K562 treated with DMSO at 1 percent for 24 hours (cell line): Measurements from ENCODE around the gene CA12. TPM values are rescaled to one million over a fixed set of nuclear protein-coding genes. Genes with fewer than 3 reads are reported as not detected.

Experiments used
- total RNA-seq: library from RNA; unstranded; fragments of 300-600 nt; gene quantifications from 2 replicates; pipeline ENCODE4 v1.2.3, GENCODE V29; 2022; ENCODE audit warnings: low read depth; ENCODE audit not compliant: insufficient read depth

CA12 gene
- 0.80 and 2.4 TPM in 2 replicates for total RNA-seq

GRCh38 chr15:63381301-63382204 lies at the start of gene CA12:
CA12 (minus strand) TSS chr15:63381846; CDS start chr15:63381720, 126 bp downstream.

GRCh38 chr15:63277038-63277892 lies 104.4 kb downstream of the CA12 start, which contains the start of gene APH1B:
APH1B (plus strand) TSS chr15:63277605; CDS start chr15:63277624, 19 bp downstream.

Other genes starting within 250 kb of the CA12 start
- 55.4 and 67.2 TPM in 2 replicates for gene RPS27L, start 224.4 kb downstream of the CA12 start, total RNA-seq
- 5.7 and 7.5 TPM in 2 replicates for gene RAB8B, start 192.2 kb downstream of the CA12 start, total RNA-seq
- gene APH1B, start 104.2 kb downstream of the CA12 start, total RNA-seq = 9.4 and 11.1 TPM in 2 replicates
- gene USP3, start 122.7 kb upstream of the CA12 start, total RNA-seq = 23.9 and 24.9 TPM in 2 replicates
- gene FBXL22, start 215.5 kb upstream of the CA12 start, total RNA-seq = not detected in 2 replicates